ENCODE measurements around the gene RUNDC3A. TPM values are rescaled to one million over a fixed set of nuclear protein-coding genes. Genes with fewer than 3 reads are reported as not detected.

RUNDC3A gene
- total and polyA plus RNA-seq, 2 of the 13 experiments (the other 11 are each of a cell fraction or from before 2014, with no cell fraction given), result 0.25 TPM; not detected in 1

GRCh38 chr17:44344939-44345453 lies 36.6 kb downstream of the RUNDC3A start, which contains the start of gene GRN (continued):
- TF ChIP-seq, protein P1, sequence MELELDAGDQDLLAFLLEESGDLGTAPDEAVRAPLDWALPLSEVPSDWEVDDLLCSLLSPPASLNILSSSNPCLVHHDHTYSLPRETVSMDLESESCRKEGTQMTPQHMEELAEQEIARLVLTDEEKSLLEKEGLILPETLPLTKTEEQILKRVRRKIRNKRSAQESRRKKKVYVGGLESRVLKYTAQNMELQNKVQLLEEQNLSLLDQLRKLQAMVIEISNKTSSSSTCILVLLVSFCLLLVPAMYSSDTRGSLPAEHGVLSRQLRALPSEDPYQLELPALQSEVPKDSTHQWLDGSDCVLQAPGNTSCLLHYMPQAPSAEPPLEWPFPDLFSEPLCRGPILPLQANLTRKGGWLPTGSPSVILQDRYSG (CRISPR knock-in tag; IDR thresholded peaks at IDR 0.05), result peak; percentile 87
- no peak for TF ChIP-seq SETDB1 (CRISPR knock-in tag; IDR thresholded peaks at IDR 0.05; ENCODE audit: borderline replicate concordance)
- TF ChIP-seq NCOR1 (IDR thresholded peaks at IDR 0.05; ENCODE audit: borderline replicate concordance, low read length), result peak; percentile 4; the same call in 1 of the 2 replicates
- peak; percentile 88 for TF ChIP-seq ZBTB25 (CRISPR knock-in tag; IDR thresholded peaks at IDR 0.05)
- TF ChIP-seq, protein P2, sequence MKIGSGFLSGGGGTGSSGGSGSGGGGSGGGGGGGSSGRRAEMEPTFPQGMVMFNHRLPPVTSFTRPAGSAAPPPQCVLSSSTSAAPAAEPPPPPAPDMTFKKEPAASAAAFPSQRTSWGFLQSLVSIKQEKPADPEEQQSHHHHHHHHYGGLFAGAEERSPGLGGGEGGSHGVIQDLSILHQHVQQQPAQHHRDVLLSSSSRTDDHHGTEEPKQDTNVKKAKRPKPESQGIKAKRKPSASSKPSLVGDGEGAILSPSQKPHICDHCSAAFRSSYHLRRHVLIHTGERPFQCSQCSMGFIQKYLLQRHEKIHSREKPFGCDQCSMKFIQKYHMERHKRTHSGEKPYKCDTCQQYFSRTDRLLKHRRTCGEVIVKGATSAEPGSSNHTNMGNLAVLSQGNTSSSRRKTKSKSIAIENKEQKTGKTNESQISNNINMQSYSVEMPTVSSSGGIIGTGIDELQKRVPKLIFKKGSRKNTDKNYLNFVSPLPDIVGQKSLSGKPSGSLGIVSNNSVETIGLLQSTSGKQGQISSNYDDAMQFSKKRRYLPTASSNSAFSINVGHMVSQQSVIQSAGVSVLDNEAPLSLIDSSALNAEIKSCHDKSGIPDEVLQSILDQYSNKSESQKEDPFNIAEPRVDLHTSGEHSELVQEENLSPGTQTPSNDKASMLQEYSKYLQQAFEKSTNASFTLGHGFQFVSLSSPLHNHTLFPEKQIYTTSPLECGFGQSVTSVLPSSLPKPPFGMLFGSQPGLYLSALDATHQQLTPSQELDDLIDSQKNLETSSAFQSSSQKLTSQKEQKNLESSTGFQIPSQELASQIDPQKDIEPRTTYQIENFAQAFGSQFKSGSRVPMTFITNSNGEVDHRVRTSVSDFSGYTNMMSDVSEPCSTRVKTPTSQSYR (CRISPR knock-in tag; IDR thresholded peaks at IDR 0.05; ENCODE audit: borderline replicate concordance), result peak; percentile 96
- TF ChIP-seq ZNF431 (CRISPR knock-in tag; IDR thresholded peaks at IDR 0.05; ENCODE audit: borderline replicate concordance, low read depth), result peak; percentile 66
- TF ChIP-seq WIZ (CRISPR knock-in tag; IDR thresholded peaks at IDR 0.05), result peak; percentile 14; the same call in 1 of the 2 replicates
- peak; percentile 81; the same call in 1 of the 2 replicates for TF ChIP-seq RFXAP (CRISPR knock-in tag; IDR thresholded peaks at IDR 0.05; ENCODE audit: borderline replicate concordance)
- TF ChIP-seq ZMAT3 (CRISPR knock-in tag; conservative IDR thresholded peaks at IDR 0.05), result peak; percentile 88; the same call in 1 of the 2 replicates
- TF ChIP-seq ASH2L (IDR thresholded peaks at IDR 0.05; ENCODE audit: insufficient read length, low read depth, low read length), result peak; percentile 17
- TF ChIP-seq USF2 (IDR thresholded peaks at IDR 0.05; ENCODE audit: low read depth, low read length), result peak; percentile 99
- peak; percentile 99; the same call in 1 of the 2 replicates for TF ChIP-seq USF2 (CRISPR knock-in tag; IDR thresholded peaks at IDR 0.05; ENCODE audit: borderline replicate concordance)
- TF ChIP-seq TBX3 (IDR thresholded peaks at IDR 0.05; ENCODE audit: borderline replicate concordance), result peak; percentile 12; the same call in 1 of the 2 replicates
- peak; percentile 60; the same call in 1 of the 2 replicates for TF ChIP-seq MLX (CRISPR knock-in tag; IDR thresholded peaks at IDR 0.05)
- peak; percentile 50 for TF ChIP-seq BCL6 (CRISPR knock-in tag; IDR thresholded peaks at IDR 0.05)
- peak; percentile 84 for TF ChIP-seq ELF3 (CRISPR knock-in tag; IDR thresholded peaks at IDR 0.05)
- TF ChIP-seq ZNF574 (CRISPR knock-in tag; IDR thresholded peaks at IDR 0.05), result peak; percentile 77
